NCI-H345 treated with DMSO at 0.1 percent for 48 hours (cell line): ENCODE results near the gene PKP2.

ENCODE experiments used
- DNase-seq: peaks from one replicate; lab custom pipeline; 2025; ENCODE audit not compliant: unreplicated experiment; lab: John Stamatoyannopoulos, UW

Gene PKP2

GRCh38 chr12:32756476-32757066 is 140.0 kb downstream of the PKP2 start:
- no peak for DNase-seq

GRCh38 chr12:32755654-32756475 is 140.7 kb downstream of the PKP2 start, which contains the start of gene YARS2:
Gene YARS2 (minus strand): TSS chr12:32755897. CDS start chr12:32755874, 23 bp downstream.
- peak; percentile 95 for DNase-seq

- DNase-seq, result peak; percentile 56
Measured at GRCh38 chr12:32755051-32755653, 141.4 kb downstream of the PKP2 start.

GRCh38 chr12:32754111-32754510 is 142.5 kb downstream of the PKP2 start:
- no peak for DNase-seq

GRCh38 chr12:32753605-32754004 is 143.0 kb downstream of the PKP2 start:
- DNase-seq, result no peak

GRCh38 chr12:32743264-32743663 is 153.3 kb downstream of the PKP2 start:
- DNase-seq, result no peak

- no peak for DNase-seq
Measured at GRCh38 chr12:32742133-32742532, 154.4 kb downstream of the PKP2 start.
